Measurements from ENCODE around the gene RPS6KB1.
A peak's percentile ranks its signal among the peaks of the same experiment; 100 is the strongest.
"Not testable (repeated sequence)": the region's sequence is repeated elsewhere in the genome, so short reads cannot be mapped to it uniquely, and the experiment has no call there.

The RPS6KB1 gene

DNA sequence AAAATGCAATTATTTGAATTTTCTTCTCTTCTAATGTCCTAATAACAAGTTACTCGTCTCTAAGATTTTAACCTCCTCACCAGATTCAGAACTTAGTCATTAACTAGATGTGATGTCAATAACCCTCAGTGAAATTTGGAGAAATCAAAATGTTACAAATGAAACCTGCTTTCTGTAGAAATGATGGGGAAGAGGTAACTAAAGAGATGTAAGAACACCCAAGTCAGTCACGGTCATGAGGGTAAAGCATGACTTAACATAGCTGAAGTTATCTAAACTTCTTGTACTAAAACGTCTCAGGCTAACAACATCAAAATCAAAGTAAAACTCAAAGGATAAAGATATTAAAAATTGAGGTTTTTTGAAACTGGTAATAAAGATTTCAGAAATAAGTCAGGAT is 61.9 kb downstream of the RPS6KB1 start:
- H3K4me3 Mint-ChIP-seq, result no peak overlapping the region
- no peaks in the 10 kb centered on the region for H3K27me3 Mint-ChIP-seq
- peaks cover 28% of the 10 kb centered on the region for H3K4me1 Mint-ChIP-seq
- H3K9me3 Mint-ChIP-seq, result no peaks in the 10 kb centered on the region
- H3K27ac Mint-ChIP-seq, result peak overlapping the region; percentile 17
- peaks cover 14% of the 10 kb centered on the region for H3K36me3 Mint-ChIP-seq

- Mint-ChIP-seq H3K36me3 (peaks cover 11% of the 10 kb centered on the region), H3K4me1 (peaks cover 35% of the 10 kb centered on the region)
- H3K27me3 Mint-ChIP-seq, H3K27ac Mint-ChIP-seq, H3K4me3 Mint-ChIP-seq, H3K9me3 Mint-ChIP-seq: not testable (repeated sequence)
Measured at GRCh38 chr17:59959574-59959973, 66.7 kb downstream of the RPS6KB1 start.

DNA sequence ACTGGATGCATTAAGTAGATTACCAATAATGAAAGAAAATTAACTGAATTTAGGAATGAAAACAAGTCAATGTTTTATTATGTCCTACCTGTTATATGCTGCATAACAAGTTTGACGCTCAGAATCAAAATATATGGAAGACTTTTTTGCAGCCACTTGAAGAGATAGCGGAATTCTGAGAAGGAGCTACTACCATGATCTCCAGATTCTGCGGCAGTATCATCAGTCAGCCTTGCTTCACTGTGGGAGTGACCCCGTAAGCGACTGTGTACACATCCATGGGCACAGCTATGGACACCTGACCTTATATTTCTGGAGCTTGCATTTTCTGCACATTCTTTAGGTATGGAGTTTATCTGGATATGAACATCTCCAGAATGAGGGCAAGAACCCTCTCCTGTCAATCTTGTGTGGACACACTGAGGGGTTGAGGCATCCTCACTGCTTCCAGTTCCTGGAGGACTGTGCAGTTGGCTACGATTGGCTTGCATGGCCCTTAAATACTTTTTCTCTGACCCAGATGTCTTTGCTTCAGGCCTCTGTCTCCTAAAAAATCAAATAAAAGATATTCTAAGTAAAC is 69.9 kb downstream of the RPS6KB1 start:
- Mint-ChIP-seq H3K36me3 (peaks cover 9% of the 10 kb centered on the region), H3K9me3 (no peaks in the 10 kb centered on the region), H3K4me1 (peaks cover 36% of the 10 kb centered on the region), H3K27ac (no peak overlapping the region), H3K4me3 (peak overlapping the region; percentile 97), H3K27me3 (no peaks in the 10 kb centered on the region)

DNA sequence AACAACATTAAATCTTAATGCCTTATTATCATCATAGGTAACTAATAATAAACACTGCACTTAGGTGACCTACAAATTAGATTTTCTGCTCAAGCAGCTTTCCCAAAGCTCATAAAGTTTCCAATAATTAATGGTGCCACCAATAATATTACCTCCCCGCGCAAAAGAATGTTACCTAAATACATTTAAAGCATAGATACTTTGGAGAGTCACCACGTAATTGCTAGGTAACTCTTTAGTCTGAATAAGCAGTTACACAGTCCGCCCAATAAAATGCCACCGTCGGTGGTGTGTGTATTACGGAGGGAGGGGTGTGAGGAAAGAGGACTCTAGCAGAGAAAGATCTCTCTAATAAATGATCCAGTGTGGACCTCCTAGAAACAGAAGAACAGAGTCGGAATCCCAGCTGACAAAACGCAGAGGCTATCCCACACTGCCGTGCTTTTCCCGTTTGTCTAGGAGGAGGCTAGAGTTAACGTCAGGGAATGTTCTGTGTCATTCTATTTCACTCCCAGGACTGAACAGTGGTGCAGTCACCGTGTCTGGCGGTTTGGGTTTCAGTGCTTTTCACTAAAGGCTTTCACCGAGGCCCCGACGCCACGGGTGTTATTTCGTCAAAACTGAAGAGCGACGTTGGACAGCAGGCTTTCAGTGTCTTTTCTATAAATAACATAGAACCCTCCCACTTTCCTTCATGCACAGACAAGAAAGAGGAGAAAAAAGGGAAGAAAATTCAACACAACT is 71.0 kb downstream of the RPS6KB1 start:
- H3K4me1 Mint-ChIP-seq, result peaks cover 32% of the 10 kb centered on the region
- H3K4me3 Mint-ChIP-seq, result peak overlapping the region; percentile 97
- H3K27ac Mint-ChIP-seq, result peak overlapping the region; percentile 99
- H3K27me3 Mint-ChIP-seq, result no peaks in the 10 kb centered on the region
- peaks cover 7% of the 10 kb centered on the region for H3K36me3 Mint-ChIP-seq
- no peaks in the 10 kb centered on the region for H3K9me3 Mint-ChIP-seq

GRCh38 chr17:59964482-59965328 is 71.8 kb downstream of the RPS6KB1 start, which contains the start of gene RNFT1:
Gene RNFT1 (minus strand): TSS chr17:59964740. CDS start chr17:59964663, 77 bp downstream.
- peak within 1 kb of the TSS; percentile 97 for H3K4me3 Mint-ChIP-seq
- H3K36me3 Mint-ChIP-seq, result peaks cover 4% of the 10 kb centered on the region
- H3K4me1 Mint-ChIP-seq, result peaks cover 27% of the 10 kb centered on the region
- no peaks in the 10 kb centered on the region for H3K27me3 Mint-ChIP-seq
- peak within 1 kb of the TSS; percentile 99 for H3K27ac Mint-ChIP-seq
- H3K9me3 Mint-ChIP-seq, result no peaks in the 10 kb centered on the region

- H3K4me1 Mint-ChIP-seq, H3K27me3 Mint-ChIP-seq, H3K9me3 Mint-ChIP-seq: not testable (repeated sequence)
Measured at GRCh38 chr17:59971771-59972170, 78.8 kb downstream of the RPS6KB1 start.

DNA sequence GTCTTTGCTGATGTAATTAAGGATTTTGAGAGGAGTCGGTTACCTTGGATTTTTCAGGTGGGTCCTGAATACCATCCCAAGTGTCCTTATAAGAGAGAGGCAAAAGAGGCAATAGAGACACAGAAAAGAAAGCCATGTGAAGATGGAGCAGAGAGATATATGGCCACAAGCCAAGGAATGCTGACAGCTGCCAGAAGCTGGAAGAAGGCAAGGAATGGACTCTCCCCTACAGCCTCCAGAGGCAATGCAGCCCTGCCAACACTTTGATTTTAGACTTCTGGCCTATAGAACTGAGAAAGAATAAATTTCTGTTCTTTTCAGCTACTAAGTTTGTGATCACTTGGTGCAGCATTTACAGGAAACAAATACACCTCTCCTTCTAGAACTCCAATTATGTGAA is 79.9 kb downstream of the RPS6KB1 start:
- Mint-ChIP-seq H3K4me3 (no peak overlapping the region), H3K27me3 (no peaks in the 10 kb centered on the region), H3K9me3 (no peaks in the 10 kb centered on the region), H3K36me3 (no peaks in the 10 kb centered on the region), H3K4me1 (no peaks in the 10 kb centered on the region), H3K27ac (no peak overlapping the region)

More at GRCh38 chr17:59971771-59972170, 78.8 kb downstream of the RPS6KB1 start:
- H3K36me3 Mint-ChIP-seq, H3K27ac Mint-ChIP-seq, H3K4me3 Mint-ChIP-seq: not testable (repeated sequence)

DNA sequence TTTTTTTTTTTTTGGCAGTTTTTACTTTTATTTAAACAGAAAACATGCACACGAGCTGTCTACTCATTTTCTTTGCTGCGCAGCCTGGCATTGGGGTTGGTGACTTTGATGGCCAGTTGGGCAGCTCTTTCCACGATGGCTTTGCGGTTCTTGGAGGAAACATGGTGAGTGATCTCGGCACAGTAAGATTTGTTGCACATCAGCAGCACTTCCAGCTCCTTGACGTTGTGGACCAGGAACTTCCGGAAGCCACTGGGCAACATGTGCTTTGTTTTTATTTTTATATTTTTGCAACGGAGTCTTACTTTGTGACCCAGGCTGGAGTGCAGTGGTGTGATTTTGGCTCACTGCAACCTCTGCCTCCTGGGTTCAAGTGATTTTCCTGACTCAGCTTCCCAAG is 80.6 kb downstream of the RPS6KB1 start:
- H3K9me3 Mint-ChIP-seq, H3K4me1 Mint-ChIP-seq, H3K36me3 Mint-ChIP-seq, H3K27me3 Mint-ChIP-seq, H3K4me3 Mint-ChIP-seq: not testable (repeated sequence)
- peak overlapping the region; percentile 19 for H3K27ac Mint-ChIP-seq

- H3K36me3 Mint-ChIP-seq, H3K4me1 Mint-ChIP-seq, H3K9me3 Mint-ChIP-seq, H3K27me3 Mint-ChIP-seq, H3K4me3 Mint-ChIP-seq, H3K27ac Mint-ChIP-seq: not testable (repeated sequence)
Measured at GRCh38 chr17:59975166-59975565, 82.2 kb downstream of the RPS6KB1 start.

DNA sequence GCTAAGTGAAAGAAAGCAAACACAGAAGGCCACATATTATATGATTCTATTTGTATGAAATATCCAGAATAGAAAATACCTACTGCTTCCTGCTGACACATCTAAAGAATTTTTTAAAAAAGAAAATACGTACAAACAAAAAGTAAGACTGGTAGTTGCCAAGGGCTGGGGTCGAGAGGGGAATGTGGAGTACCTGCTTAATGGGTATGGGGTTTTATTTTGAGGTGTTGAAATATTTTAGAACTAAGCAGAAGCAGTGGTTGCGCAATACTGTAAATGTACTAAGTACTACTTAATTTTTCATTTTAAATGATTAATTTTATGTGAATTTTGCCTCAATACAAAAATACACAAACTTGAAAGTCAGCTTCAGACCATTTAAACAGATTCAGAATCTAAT is 103.7 kb downstream of the RPS6KB1 start:
- H3K27me3 Mint-ChIP-seq, H3K4me1 Mint-ChIP-seq, H3K9me3 Mint-ChIP-seq, H3K36me3 Mint-ChIP-seq, H3K4me3 Mint-ChIP-seq, H3K27ac Mint-ChIP-seq: not testable (repeated sequence)

All from activated naive CD4-positive, alpha-beta T cell treated with anti-CD3 and anti-CD28 coated beads, Interleukin-2, amount 50 U/mL, for 24 hours (primary cell).